IPS DF 4.7 (cell line): ENCODE results near the gene FGF12.

Experiments
- DNase-seq: peaks from one replicate; pipeline ENCODE4 v3.0.0-alpha.2; 2013; ENCODE audit warnings: low spot score; ENCODE audit errors: extremely low read depth

The FGF12 gene

GRCh38 chr3:192194085-192194484, 533.3 kb downstream of the FGF12 start:
- no peak for DNase-seq

GRCh38 chr3:192188218-192188835, 539.0 kb downstream of the FGF12 start:
- DNase-seq: no peak

- no peak for DNase-seq
Measured at GRCh38 chr3:192187485-192188051, 539.8 kb downstream of the FGF12 start.

GRCh38 chr3:192186498-192186897, 540.8 kb downstream of the FGF12 start:
- no peak for DNase-seq

- no peak for DNase-seq
Measured at GRCh38 chr3:192186045-192186444, 541.3 kb downstream of the FGF12 start.

GRCh38 chr3:192183109-192183508, 544.2 kb downstream of the FGF12 start:
- no peak for DNase-seq

- no peak for DNase-seq
Measured at GRCh38 chr3:192181151-192181550, 546.2 kb downstream of the FGF12 start.

- no peak for DNase-seq
Measured at GRCh38 chr3:192177383-192177782, 550.0 kb downstream of the FGF12 start.

- DNase-seq: no peak
Measured at GRCh38 chr3:192174283-192174682, 553.1 kb downstream of the FGF12 start.

GRCh38 chr3:192171213-192171612, 556.1 kb downstream of the FGF12 start:
- DNase-seq: no peak

GRCh38 chr3:192170659-192171058, 556.7 kb downstream of the FGF12 start:
- DNase-seq: no peak

- DNase-seq: no peak
Measured at GRCh38 chr3:192170031-192170430, 557.3 kb downstream of the FGF12 start.

- no peak for DNase-seq
Measured at GRCh38 chr3:192169332-192169915, 557.9 kb downstream of the FGF12 start.

GRCh38 chr3:192168202-192168601, 559.1 kb downstream of the FGF12 start:
- DNase-seq: no peak

- no peak for DNase-seq
Measured at GRCh38 chr3:192165552-192165951, 561.8 kb downstream of the FGF12 start.

GRCh38 chr3:192161661-192162060, 565.7 kb downstream of the FGF12 start:
- DNase-seq: no peak

GRCh38 chr3:192156382-192156781, 571.0 kb downstream of the FGF12 start:
- no peak for DNase-seq

GRCh38 chr3:192155194-192155593, 572.1 kb downstream of the FGF12 start:
- no peak for DNase-seq

GRCh38 chr3:192133271-192133670, 594.1 kb downstream of the FGF12 start:
- no peak for DNase-seq

GRCh38 chr3:192130534-192131132, 596.7 kb downstream of the FGF12 start:
- peak; percentile 19 for DNase-seq

- DNase-seq: no peak
Measured at GRCh38 chr3:192129586-192129985, 597.8 kb downstream of the FGF12 start.

- DNase-seq: no peak
Measured at GRCh38 chr3:192128922-192129321, 598.4 kb downstream of the FGF12 start.

- no peak for DNase-seq
Measured at GRCh38 chr3:192128060-192128459, 599.3 kb downstream of the FGF12 start.
